ENCODE measurements around the gene UBL4A. TPM values are rescaled to one million over a fixed set of nuclear protein-coding genes. Genes with fewer than 3 reads are reported as not detected.

The UBL4A gene
- total RNA-seq, 4 donors from 2014 or later, result 25.8 to 50.5 (median 46.4) TPM

- TF ChIP-seq POLR2AphosphoS5 (IDR thresholded peaks at IDR 0.05), result no peak
- TF ChIP-seq EP300 (IDR thresholded peaks at IDR 0.05), result no peak
- TF ChIP-seq CTCF (IDR thresholded peaks at IDR 0.05), result no peak
- TF ChIP-seq POLR2A (IDR thresholded peaks at IDR 0.05), result no peak
- Histone ChIP-seq H3K4me1 (peaks cover 22% of the 10 kb centered on the region), H3K4me3 (no peak overlapping the region), H3K27ac (no peak overlapping the region), H3K9me3 (no peaks in the 10 kb centered on the region), H3K27me3 (no peaks in the 10 kb centered on the region), H3K36me3 (peaks cover 36% of the 10 kb centered on the region)
- 90% methylated on average over 12 of the region's 12 CpGs for WGBS
- DNase-seq (ENCODE audit: low spot score in 2 of 2), result no peak
These were observed 40.0 kb downstream of the UBL4A start for GRCh38 chrX:154446430-154446829.

- TF ChIP-seq CTCF (IDR thresholded peaks at IDR 0.05), result no peak
- no peak for TF ChIP-seq POLR2A (IDR thresholded peaks at IDR 0.05)
- TF ChIP-seq POLR2AphosphoS5 (IDR thresholded peaks at IDR 0.05), result no peak
- no peak for TF ChIP-seq EP300 (IDR thresholded peaks at IDR 0.05)
- Histone ChIP-seq H3K4me1 (peaks cover 22% of the 10 kb centered on the region), H3K4me3 (no peak overlapping the region), H3K9me3 (no peaks in the 10 kb centered on the region), H3K27me3 (no peaks in the 10 kb centered on the region), H3K27ac (no peak overlapping the region), H3K36me3 (peaks cover 41% of the 10 kb centered on the region)
- WGBS, result 90% methylated on average over 16 of the region's 16 CpGs
- DNase-seq (ENCODE audit: low spot score in 2 of 2), result no peak
These were observed 40.6 kb downstream of the UBL4A start for GRCh38 chrX:154445776-154446175.

GRCh38 chrX:154444755-154445246, 41.6 kb downstream of the UBL4A start:
- no peaks in the 10 kb centered on the region for H3K9me3 ChIP-seq
- H3K4me1 ChIP-seq, result peaks cover 22% of the 10 kb centered on the region
- 74% methylated on average over 7 of the region's 13 CpGs for WGBS
- no peak for TF ChIP-seq CTCF (IDR thresholded peaks at IDR 0.05)
- H3K36me3 ChIP-seq, result peaks cover 41% of the 10 kb centered on the region
- no peak for DNase-seq (ENCODE audit: low spot score in 2 of 2)
- H3K27me3 ChIP-seq, result no peaks in the 10 kb centered on the region
- peak overlapping the region; percentile 64 for H3K27ac ChIP-seq
- peak overlapping the region; percentile 61 for H3K4me3 ChIP-seq

- DNase-seq (ENCODE audit: low spot score in 2 of 2), result peak in 1 of 2 donors; percentile 85
- peak within 1 kb of the TSS; percentile 61 for H3K4me3 ChIP-seq
- H3K27ac ChIP-seq, result peak within 1 kb of the TSS; percentile 64
- H3K27me3 ChIP-seq, result no peaks in the 10 kb centered on the region
- peaks cover 38% of the 10 kb centered on the region for H3K36me3 ChIP-seq
- TF ChIP-seq POLR2AphosphoS5 (IDR thresholded peaks at IDR 0.05) (no peak), EP300 (IDR thresholded peaks at IDR 0.05) (no peak), POLR2A (IDR thresholded peaks at IDR 0.05) (no peak), CTCF (IDR thresholded peaks at IDR 0.05) (no peak)
- no peaks in the 10 kb centered on the region for H3K9me3 ChIP-seq
- peaks cover 22% of the 10 kb centered on the region for H3K4me1 ChIP-seq
- 41% methylated on average over 4 of the region's 94 CpGs for WGBS
These were observed 42.2 kb downstream of the UBL4A start, which contains the start of gene FAM50A for GRCh38 chrX:154443992-154444754. Gene FAM50A, plus strand, starts transcription at chrX:154444141. Its CDS starts 95 bp downstream, at chrX:154444236.

- no peaks in the 10 kb centered on the region for H3K27me3 ChIP-seq
- 53% methylated on average over 5 of the region's 10 CpGs for WGBS
- DNase-seq (ENCODE audit: low spot score in 2 of 2), result no peak
These were observed 42.9 kb downstream of the UBL4A start for GRCh38 chrX:154443479-154443910.

More at GRCh38 chrX:154443479-154443910, 42.9 kb downstream of the UBL4A start:
- TF ChIP-seq EP300 (IDR thresholded peaks at IDR 0.05) (no peak), POLR2A (IDR thresholded peaks at IDR 0.05) (no peak), POLR2AphosphoS5 (IDR thresholded peaks at IDR 0.05) (no peak), CTCF (IDR thresholded peaks at IDR 0.05) (no peak)
- Histone ChIP-seq H3K9me3 (no peaks in the 10 kb centered on the region), H3K4me3 (peak overlapping the region; percentile 61), H3K27ac (peak overlapping the region; percentile 64), H3K36me3 (peaks cover 31% of the 10 kb centered on the region), H3K4me1 (peaks cover 26% of the 10 kb centered on the region)

All from suprapubic skin (tissue), 4 donors.